NCI-H1436 treated with DMSO at 0.1 percent for 48 hours (cell line): ENCODE results near the gene GABPB1.

Experiments used
- DNase-seq: peaks from one replicate; lab custom pipeline; 2025; lab: John Stamatoyannopoulos, UW

The GABPB1 gene

DNA sequence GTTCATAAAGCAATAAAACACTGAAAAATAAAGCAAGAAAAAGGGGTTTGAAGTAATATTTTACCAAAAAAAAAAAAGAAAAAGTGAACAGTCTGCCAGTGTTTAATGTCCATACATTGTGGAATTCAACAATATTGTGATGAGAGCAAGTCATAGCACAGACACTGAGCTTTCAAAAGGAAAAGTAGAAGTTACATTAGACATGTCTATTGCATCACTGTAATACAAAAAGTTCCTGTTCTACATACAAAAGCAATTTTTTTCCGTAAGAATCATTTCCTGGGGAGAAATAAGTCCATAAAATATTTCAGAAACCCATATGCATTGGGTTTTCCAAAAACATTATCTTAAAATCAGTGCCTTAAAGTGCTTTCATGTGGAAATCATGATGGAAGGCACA, 77.6 kb downstream of the GABPB1 start:
- no peak for DNase-seq

DNA sequence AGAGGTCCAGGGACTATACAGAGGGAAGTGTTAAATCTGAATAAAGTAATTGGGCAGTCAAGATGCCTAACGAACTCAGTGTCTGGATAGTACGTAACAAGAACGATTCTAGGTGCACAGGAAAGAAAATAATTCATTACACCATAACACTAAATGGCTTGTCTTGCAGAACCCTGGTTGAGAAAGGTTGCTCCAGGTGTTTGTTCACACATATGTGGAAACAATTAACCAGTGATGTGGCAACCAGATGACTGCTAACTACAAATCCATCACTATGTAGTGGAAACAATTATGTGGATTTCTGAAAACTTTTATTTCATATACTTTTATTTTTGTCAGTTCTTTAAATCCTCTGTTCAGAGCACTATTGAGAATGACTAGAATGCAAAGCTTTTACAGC, 79.1 kb downstream of the GABPB1 start:
- no peak for DNase-seq

DNA sequence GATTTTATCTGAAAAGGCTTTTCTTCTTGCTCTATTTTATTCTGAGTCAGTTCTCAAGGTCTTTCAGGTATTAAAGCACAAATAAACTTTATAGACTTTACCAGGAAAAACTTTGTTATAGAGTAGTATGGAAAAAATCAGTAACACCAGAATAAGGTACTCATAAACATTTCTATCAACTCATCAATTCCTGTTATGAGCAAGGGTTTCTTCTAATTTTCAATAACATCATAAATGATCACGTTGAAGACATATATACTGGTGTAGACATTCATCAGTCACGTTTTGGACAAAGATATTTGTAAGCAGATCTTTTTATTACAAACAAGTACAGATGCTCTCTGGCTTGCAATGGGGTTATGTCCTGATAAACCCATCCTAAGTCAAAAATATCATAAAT, 79.9 kb downstream of the GABPB1 start:
- DNase-seq: no peak

DNA sequence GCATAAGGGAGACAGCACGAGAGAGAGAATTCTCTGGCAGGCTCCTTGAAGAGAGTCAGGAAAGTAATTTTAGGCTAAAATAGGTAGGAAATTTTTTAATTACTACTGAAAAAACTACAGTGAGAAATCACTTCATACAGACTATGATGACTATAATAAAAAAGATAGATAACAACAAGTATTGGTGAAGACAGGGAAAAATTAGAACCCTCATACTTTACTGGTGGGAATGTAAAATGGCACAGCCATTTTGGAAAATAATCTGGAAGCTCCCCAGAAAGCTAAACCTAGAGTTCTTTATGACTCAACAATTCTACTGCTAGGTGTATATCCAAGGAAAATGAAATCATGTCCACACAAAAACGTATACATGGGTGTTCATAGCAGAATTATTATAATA, 87.4 kb downstream of the GABPB1 start:
- no peak for DNase-seq

DNA sequence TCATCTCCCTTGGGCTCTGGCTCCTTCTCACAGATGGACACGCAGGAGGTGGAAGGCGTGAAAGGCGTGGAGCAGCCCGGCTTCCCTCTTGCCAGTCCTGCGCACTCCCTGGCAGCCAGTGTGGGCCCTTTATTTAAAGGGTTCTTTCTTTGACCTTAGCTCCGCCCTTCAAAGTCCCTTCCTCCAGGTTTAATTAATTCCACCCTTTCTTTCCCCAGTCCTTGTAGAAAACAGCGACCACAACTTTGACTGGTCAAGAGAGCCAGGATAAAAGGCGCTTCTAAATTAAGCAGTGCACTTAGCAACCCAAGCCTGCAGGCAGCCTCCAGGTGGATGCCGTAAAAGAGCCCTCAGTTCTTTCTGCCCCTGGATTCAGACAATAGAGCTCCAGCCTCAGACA, 89.4 kb downstream of the GABPB1 start, which contains the start of gene HDC:
HDC (minus strand) TSS at position 107 of the 400 bp plus-strand sequence; CDS start at position 4, 103 bp downstream.
- no peak for DNase-seq

DNA sequence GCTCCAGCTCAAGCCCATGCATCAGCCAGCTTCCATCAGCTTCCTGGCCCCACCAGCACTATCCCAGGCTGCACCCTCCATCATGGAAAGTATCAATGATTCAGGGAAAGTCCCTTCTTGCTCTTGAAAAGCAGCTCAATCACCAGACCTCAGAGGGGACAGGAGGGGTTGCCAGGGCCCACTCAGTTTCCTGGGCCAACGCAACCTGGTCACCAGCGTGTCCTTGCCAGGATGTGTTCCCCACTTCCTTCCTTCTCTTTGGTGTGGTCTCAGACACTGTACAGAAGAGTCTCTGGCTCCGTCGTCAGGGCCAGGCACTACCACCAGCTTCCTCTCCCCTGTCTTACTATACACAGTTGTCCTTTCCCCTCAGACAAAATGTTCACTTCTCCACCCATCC, 92.5 kb downstream of the GABPB1 start:
- DNase-seq: no peak

DNA sequence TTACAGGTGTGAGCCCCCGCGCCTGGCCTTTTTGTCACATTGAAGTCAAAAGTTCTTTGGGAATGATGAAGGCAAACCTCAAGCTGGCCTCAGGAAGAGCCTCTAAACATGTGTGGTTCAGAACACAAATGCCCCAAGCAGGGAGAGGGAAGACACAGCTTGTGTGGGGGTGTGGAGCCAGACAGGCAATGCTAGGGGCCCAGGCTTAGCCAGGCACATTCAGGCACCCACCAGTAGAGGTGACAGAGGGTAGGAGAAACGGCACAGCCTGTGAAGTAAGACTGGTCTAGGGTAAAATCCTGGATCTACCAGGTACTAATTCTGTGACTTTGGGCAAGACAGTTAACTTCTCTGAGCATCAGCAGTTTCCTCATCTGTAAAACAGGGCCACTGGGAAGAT, 93.0 kb downstream of the GABPB1 start:
- DNase-seq: no peak

DNA sequence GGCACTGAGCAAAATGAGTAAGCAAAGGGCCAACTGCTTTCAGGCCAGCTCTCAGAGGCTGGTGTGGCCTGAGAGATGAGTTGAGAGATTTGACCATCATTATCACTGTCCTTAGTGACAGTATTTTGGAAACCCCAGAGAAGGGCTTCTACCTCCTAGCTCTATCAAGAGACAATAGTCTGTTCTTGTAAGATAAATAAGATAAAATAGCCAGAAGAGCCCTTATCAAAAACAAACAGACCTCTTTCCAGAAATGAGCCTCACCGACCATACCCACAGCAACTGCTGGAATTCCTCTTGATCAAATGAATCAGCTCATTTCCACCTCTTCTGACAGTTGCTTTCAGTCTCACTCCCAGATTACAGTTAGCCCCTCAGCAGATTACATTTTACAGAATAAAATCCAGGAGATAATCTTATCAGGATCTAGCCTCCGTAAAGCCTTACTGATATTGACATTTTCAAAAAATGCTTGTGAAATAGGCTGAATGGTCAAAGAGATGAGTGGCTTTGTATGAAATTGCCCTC, 94.0 kb downstream of the GABPB1 start:
- DNase-seq: no peak

DNA sequence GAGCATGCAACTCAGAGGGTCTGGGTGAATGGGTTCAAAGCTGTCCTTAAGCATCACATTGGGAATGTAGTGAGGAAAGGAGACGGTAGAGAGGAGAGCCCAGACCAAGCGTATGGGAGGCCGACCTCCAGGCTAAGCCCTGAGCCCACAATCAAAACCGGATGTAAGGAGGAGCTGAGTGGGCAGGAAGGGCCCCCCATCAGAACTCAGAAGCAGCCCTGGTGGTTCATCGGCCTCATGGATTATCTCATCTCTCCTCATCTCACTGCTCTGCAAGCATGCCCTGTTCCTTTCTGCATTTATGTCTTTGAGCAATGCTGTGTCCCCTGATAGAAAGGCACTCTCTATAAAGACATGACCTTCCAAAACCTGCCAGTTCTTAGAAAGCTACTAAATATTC, 95.7 kb downstream of the GABPB1 start:
- DNase-seq: no peak

DNA sequence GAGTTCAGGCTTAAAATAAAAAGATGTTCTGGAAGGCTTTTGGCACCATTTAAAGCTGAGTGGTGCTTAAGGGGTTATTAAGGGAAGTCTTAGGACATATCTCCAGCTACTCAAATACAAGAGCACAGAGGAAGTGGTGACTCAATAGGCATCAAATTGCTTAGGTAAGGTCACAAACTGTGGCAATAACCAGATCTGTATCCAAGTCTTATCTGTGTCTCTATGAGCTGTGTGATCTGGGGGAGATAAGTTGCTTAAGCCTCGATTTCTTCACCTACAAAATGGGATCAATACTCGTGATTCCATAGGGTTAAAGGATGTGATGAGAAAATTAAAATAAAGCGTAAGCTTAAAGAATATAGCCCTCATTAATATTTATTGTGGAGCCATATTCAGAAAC, 97.1 kb downstream of the GABPB1 start:
- DNase-seq: no peak

DNA sequence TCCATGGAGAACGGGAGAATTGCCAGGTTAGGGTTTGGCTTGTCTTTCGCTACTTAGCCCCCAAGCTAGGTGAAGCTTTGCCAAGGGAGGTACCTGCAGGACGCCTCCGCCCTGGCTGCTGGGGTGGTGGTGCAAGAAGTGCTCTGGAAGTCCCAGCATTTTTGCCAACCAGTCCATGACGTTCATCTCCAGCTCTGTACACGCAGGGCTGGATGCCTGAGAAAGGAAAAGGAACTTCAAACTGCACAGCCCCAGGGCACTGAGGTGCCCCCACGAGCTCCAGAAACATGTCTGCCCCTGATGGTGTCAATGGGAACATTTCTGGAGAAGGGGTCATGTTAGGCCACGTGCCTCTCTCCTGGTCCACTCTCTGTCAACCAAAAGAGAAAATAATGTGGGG, 97.7 kb downstream of the GABPB1 start:
- no peak for DNase-seq

DNA sequence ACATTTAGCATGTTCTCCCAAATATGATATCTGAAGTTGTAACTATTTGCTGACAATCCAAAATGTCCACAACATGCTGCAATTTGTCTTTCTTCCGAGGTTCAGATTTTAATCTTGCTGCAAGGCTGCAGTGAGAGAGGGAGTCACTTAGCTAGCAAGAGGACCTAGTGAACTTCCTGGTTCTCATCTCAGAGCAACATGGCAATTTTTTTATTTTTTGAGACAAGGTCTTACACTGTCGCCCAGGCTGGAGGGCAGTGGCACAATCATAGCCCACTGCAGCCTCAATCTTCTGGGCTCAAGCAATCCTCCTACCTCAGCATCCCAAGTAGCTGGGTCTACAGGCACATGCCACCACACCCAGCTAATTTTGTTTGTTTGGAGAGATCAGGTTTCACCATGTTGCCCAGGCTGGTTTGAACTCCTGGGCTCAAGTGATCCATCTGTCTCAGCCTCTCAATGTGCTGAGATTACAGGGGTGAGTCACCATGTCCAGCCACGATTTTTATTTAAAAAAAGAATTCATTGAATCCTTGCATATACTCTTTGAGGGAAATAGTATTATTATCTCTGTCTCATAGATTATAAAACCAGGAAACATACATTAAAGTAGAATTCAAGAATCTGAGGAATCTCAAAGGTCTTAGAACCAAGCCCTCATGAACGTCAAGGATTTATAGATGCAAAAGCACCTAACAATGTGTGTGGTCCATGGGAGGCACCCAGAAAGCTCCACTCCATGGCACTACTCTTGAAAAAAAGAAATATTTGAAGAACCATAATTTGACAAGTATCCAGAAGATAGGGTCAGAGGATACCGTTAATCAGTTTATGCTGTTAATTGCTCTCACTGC, 98.6 kb downstream of the GABPB1 start:
- no peak for DNase-seq

DNA sequence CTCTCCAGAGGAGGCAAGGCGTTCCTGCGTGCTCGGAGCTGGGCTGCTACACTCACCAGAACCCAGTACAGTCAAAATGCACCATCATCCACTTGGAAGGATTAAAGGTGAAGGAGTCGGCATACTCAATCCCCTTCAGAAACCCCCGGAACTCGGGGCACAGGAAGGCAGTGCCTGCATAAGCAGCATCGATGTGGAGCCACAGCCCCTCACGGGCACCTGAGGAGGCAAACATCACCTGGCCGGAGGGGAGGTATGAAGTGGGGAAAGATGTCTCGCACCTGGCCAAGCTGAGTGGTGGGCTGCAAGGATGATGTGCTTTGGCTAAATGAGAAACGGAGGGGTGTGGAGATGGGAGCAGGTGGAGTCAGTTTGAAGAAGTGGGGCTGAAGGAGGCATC, 102.4 kb downstream of the GABPB1 start:
- no peak for DNase-seq

DNA sequence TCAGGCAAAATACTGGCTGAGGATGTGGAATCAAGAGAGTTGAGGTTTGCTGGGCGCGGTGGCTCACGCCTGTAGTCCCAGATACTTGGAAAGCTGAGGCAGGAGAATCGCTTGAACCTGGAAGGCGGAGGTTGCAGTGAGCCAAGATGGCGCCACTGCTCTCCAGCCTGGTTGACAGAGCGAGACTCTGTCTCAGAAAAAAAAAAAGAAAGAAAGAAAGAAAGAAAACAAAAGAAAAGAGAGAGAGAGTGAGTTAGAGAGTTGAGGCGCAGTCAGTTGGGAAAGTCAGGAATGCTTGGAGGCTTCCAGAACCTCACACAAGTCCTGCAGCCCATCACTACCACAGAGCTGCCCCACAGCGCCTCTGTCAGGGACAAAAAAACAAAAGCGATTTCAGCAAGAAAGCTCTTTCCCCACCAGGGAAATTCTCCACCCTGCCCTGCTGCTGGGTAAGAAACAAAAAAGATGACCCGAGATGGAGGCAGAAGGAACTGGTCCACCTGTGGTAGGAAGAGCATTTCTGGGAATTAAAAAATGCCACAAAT, 103.3 kb downstream of the GABPB1 start:
- DNase-seq: no peak

DNA sequence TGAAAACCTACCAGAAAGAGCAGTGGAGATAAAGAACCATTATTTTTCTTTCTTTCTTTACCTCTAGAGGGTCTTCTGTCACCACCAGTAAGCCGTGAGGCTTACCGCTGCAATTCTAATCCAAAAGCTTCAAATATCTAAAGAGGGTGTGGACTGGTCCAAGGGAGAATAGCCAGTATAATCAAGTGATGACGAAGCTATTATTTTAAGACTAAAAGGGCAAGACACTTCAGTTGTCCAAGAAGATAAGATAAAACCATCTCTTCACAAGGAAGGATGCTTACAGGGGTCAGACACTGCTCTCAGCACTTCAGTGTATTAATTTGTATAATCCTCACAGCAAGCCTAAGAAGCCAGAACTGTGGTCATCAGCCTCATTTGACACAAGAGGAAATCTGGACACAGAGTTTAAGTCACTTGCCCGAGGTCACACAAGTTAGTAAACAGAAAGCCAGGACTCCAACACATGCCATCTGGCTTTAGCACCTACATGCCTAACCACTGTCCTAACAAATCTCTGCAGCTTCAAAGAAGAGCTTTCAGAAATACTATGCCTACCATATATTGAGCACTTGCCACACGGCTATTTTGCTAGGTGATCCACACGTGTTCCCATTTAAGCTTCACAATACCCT, 104.1 kb downstream of the GABPB1 start:
- DNase-seq: no peak

DNA sequence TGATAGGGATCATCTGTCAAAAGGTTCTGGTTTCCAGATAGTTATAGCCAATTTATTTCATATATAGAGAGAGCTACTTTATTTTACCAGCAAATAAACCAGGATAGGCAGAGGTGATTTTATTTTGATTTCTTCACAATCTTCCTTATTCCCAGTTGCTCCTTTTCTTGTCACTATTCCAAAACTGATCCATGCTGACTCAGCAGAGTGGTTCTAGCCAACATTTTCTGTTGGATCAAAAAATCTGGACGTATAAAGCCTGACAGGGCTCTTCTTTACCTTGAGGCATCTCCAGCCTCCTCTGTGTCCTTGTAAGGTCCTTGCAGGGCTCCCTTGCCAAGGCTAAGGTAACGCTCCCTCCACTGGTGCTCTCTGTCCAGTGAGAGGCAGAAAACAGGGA, 105.3 kb downstream of the GABPB1 start:
- no peak for DNase-seq

DNA sequence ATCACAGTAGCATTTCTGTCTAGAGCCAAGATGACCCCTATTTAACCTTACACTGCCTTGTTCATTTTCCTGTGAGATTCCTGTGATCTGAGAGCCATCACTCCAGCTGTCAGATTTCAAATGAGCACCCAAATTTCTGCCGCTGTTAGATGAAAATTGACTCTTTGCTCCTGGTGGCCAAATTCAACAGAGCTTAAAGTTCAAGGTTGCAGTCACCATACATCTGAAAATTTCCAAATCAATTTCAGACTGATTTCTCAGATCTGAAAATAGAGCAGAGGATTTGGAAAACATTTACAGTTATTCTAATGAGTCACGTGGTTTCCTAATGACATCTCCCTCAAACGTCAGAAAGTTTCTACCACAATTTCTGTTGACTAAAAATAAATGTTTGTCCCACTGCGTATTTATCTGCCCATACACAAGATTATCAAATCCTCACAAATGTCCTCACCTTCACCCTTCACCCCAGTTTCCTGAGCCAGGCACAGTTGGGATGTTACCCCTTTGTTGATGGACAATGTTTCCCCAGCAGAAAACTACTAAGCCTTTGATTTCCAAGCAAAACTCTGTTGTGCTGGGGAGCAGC, 105.9 kb downstream of the GABPB1 start:
- no peak for DNase-seq

DNA sequence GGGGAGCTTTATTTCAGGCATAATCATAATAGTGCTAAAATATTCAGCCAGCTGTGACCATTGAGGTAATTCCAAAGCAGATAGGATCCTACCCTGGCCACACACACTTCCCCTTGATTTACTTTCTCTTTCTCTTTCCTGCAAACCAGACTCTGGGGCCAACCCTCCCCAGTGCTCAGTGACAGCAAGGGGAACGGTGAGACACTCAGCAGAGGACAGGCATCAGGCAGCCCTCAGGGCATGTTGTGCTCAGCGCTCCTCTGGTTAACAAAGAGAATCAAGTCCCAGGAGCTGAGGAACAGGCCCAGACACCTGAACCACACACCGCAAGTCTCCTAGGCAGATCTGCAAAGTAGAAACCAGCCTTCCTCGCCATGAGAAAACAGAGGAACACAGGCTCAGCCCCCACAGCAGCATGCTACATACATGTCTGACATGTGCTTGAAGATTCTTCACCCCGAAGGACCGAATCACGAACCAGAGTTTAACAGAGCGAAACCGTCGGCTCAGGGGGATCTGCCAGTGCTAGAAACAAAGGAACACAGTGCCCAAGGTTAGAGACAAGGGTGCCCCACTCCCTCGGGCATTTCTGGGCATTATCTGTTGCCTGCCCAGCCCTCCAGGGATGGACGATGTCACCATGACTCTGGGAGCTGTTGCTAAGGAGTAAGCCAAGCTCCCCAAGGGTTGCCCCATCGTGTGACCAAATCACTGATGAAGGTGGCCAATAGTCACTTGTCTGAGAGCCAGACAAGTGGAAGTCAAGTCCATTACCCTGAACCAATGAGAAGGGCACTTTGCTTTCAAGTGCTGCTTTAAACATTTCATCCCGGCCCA, 107.0 kb downstream of the GABPB1 start:
- DNase-seq: no peak

DNA sequence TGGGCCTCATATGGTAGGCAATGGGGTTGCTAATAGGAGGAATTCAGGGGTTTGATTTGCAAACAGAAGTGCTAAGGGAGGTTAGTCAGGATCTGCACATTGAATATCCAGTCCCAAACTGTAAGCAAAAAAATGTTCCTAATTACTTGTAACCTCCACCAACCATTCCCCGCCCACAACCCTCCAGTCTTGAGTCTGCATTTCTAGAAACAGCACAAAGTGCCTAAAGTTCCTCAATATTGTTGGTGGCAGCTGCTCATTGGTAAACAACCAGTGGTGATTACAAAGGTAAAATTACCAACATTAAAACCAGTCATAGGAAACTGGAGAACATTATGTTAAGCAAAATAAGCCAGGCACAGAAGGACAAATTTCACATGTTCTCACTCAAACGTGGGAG, 108.4 kb downstream of the GABPB1 start:
- DNase-seq: no peak

DNA sequence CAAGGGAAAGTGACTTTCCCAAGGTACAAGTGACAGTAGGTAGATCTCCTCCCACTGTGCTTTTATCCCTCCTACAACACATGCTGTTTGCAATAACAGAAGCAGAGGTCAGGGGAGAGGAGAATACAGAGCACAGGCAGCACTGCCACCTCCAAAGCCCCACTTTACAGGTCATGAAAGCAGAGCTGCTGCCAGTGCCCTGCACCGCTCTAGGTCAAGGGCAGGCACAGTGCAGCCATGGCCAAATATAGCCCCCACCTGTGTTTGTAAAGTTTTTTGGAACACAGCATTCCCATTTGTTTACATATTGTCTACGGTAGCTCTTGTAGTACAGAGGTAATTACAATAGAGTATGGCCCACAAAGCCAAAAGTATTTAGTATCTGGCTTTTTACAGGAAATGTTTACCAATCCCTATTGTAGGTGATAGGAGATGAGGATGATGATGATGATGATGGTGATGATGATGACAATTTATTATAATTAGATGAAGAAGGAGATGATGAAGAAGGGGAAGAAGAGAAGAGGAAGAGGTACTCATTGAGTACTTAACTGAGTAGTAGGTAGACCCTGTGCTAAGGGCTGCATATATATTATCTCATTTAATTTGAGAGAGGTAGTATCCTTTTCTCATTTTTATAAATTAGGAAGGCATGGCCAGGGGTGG, 109.9 kb downstream of the GABPB1 start:
- DNase-seq: no peak

DNA sequence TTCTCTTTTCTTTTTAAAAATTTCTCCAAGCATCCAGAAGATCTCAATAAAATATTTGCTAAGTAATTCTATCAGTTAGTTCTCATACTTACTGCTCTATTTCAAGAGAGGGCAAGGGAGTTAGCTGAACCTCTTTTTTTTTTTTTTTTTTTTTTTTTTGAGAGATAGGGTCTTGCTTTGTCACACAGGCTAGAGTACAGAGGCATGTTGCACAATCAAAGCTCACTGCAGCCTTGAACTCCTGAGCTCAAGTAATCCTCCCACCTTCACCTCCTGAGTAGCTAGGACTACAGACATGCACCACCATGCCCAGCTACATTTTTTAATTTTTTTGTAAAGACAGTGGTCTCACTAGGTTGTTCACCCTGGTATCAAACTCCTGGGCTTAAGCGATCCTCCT, 110.8 kb downstream of the GABPB1 start:
- no peak for DNase-seq
